Right lobe of liver (tissue), 6 donors: ENCODE measurements around the gene ANXA4. TPM values are rescaled to one million over a fixed set of nuclear protein-coding genes. Genes with fewer than 3 reads are reported as not detected.

Source experiments
- ATAC-seq, 4 donors: fragments of 200-7000 bp; cut with Tn5 transposase; one replicate each; pipeline ENCODE4 v1.9.1; 2020; ENCODE audit warnings: mild to moderate bottlenecking in 4 of 4, moderate library complexity in 4 of 4
- DNase-seq, 3 donors: peaks; one replicate each; pipeline ENCODE4 v3.0.0-alpha.2; 2020
- H3K27ac ChIP-seq, 3 donors: fragments of 200-600 bp; one replicate each; pipeline ENCODE4 v1.8.0; 2022
- H3K27me3 ChIP-seq, 2 donors: fragments of 200-600 bp; one replicate each; pipeline ENCODE4 v1.8.0; 2022
- H3K36me3 ChIP-seq, 4 donors: fragments of 200-600 bp; sonication (generic) in 1 of 4; one replicate each; pipeline versions ENCODE4 v1.5.1 to v1.8.0; 2017 to 2022; ENCODE audit warnings: control low read depth in 1 of 4
- H3K4me1 ChIP-seq, 4 donors: fragments of 200-600 bp; sonication (generic) in 1 of 4; one replicate each; pipeline versions ENCODE4 v1.5.1 to v1.8.0; 2017 to 2022; ENCODE audit warnings: control low read depth in 1 of 4
- H3K4me3 ChIP-seq, 3 donors: fragments of 200-600 bp; one replicate each; pipeline ENCODE4 v1.8.0; 2022
- H3K9me3 ChIP-seq, 4 donors: fragments of 200-600 bp; sonication (generic) in 1 of 4; one replicate each; pipeline versions ENCODE4 v1.5.1 to v1.8.0; 2017 to 2022; ENCODE audit warnings: control low read depth in 1 of 4
- CTCF ChIP-seq, 4 donors: fragments of 200-600 bp in 3 of 4; fragments of 450-650 bp in 1 of 4; IDR thresholded peaks; one replicate each; pipeline versions ENCODE4 v1.5.1 to v1.8.0; 2016 to 2022; ENCODE audit warnings: antibody characterized with exemption in 4 of 4, mild to moderate bottlenecking in 2 of 4
- POLR2A ChIP-seq: fragments of 450-650 bp; IDR thresholded peaks from one replicate; pipeline ENCODE4 v1.6.1; 2017; ENCODE audit warnings: antibody characterized with exemption, mild to moderate bottlenecking
- WGBS: methylation state at CpG from one replicate; pipeline ENCODE4 v1.1.6; 2018; ENCODE audit warnings: low coverage, low lambda C conversion rate; ENCODE audit not compliant: insufficient coverage; ENCODE audit errors: missing lambda C conversion rate; 5-methylcytosine and 5-hydroxymethylcytosine counted together
- intact Hi-C, 2 donors: fragments of 100-400 bp; cut with DNase I; formaldehyde crosslinking; loops; one replicate each; pipeline versions ENCODE4 v1.11.2 to v1.14.1; 2022
- total RNA-seq, 6 experiments: library from RNA; depleted of rRNA in 2 of 6; stranded (reverse); fragments of >200 nt in 2 of 6; fragmentation: NEBNext Ultra II Directional in 3 of 6; extraction: Animal tissue kit (Norgen Biotek cat#: 25700) in 3 of 6; gene quantifications; one replicate each; pipeline versions ENCODE4 v1.1.0 to v1.2.4, GENCODE V29; 2016 to 2023
- donor health status: DM: no; HTN: yes; CAD: no.
- donor health status: DM: no; HTN: no; CAD: no.
- donor health status: DM: no; HTN: no; CAD: no.
- donor health status: DM: no; HTN: yes; CAD: no.
- donor health status: DM: no; HTN: yes; CAD: no.

Gene ANXA4
- total RNA-seq, 6 experiments from 2014 or later = 53.5 to 173 (median 92.1) TPM

GRCh38 chr2:69742322-69742952, 503 bp downstream of the ANXA4 start:
- WGBS = 13% methylated on average over 9 of the region's 22 CpGs
- DNase-seq (no peak), ATAC-seq (no peak)
- Histone ChIP-seq H3K36me3 (no peaks in the 10 kb centered on the region), H3K27ac (peak overlapping the region; percentile 91 to 97 (median 96)), H3K4me3 (peak overlapping the region; percentile 64 to 100 (median 99)), H3K9me3 (no peaks in the 10 kb centered on the region), H3K4me1 (peaks cover 0 to 16% (median 3%) of the 10 kb centered on the region in 4 donors), H3K27me3 (no peaks in the 10 kb centered on the region)
- intact Hi-C loops = no loop called here
- no peak for TF ChIP-seq POLR2A
- TF ChIP-seq CTCF (IDR thresholded peaks at IDR 0.05) = no peak

GRCh38 chr2:69743847-69744264, 1.9 kb downstream of the ANXA4 start:
- no peaks in the 10 kb centered on the region for H3K36me3 ChIP-seq
- H3K27ac ChIP-seq = peak overlapping the region in 1 of 3 donors; percentile 97
- H3K9me3 ChIP-seq = no peaks in the 10 kb centered on the region
- ATAC-seq = no peak
- H3K27me3 ChIP-seq = no peaks in the 10 kb centered on the region
- intact Hi-C loops = no loop called here
- peaks cover 0 to 16% (median 3%) of the 10 kb centered on the region in 4 donors for H3K4me1 ChIP-seq
- peak overlapping the region in 2 of 3 donors; percentile 99 to 100 for H3K4me3 ChIP-seq
- no peak for TF ChIP-seq POLR2A
- TF ChIP-seq CTCF (IDR thresholded peaks at IDR 0.05) = no peak
- no peak for DNase-seq
- 77% methylated on average over 2 of the region's 2 CpGs for WGBS

GRCh38 chr2:69744456-69744855, 2.5 kb downstream of the ANXA4 start:
- no peak for DNase-seq
- H3K9me3 ChIP-seq = no peaks in the 10 kb centered on the region
- no peak overlapping the region for H3K4me3 ChIP-seq
- intact Hi-C loops = no loop called here
- 57% methylated on average over 3 of the region's 3 CpGs for WGBS
- ATAC-seq = no peak
- no peak overlapping the region for H3K27ac ChIP-seq
- H3K4me1 ChIP-seq = peaks cover 0 to 16% (median 3%) of the 10 kb centered on the region in 4 donors
- no peaks in the 10 kb centered on the region for H3K36me3 ChIP-seq
- no peaks in the 10 kb centered on the region for H3K27me3 ChIP-seq
- TF ChIP-seq POLR2A (no peak), CTCF (IDR thresholded peaks at IDR 0.05) (no peak)

- no peak for DNase-seq
- no peak overlapping the region for H3K4me3 ChIP-seq
- H3K27me3 ChIP-seq = no peaks in the 10 kb centered on the region
- H3K27ac ChIP-seq = no peak overlapping the region
- H3K36me3 ChIP-seq = no peaks in the 10 kb centered on the region
- H3K9me3 ChIP-seq = no peaks in the 10 kb centered on the region
- ATAC-seq = no peak
- TF ChIP-seq CTCF (IDR thresholded peaks at IDR 0.05) (no peak), POLR2A (no peak)
- intact Hi-C loops = no loop called here
- H3K4me1 ChIP-seq = peaks cover 0 to 16% (median 3%) of the 10 kb centered on the region in 4 donors
- WGBS = 83% methylated on average over 1 of the region's 2 CpGs
These were observed 3.1 kb downstream of the ANXA4 start for GRCh38 chr2:69745035-69745434.
